WI38 (cell line): ENCODE data around the gene AGFG1.

Experiments
- H3K4me3 ChIP-seq: 2 replicates; pipeline ENCODE4 v1.5.1; 2011; ENCODE audit warnings: low read depth, mild to moderate bottlenecking, control low read depth, low read length
- TF ChIP-seq, protein P1 (sequence below): IDR thresholded peaks from 2 replicates; pipeline ENCODE4 v1.5.1; 2012; ENCODE audit warnings: low read depth, mild to moderate bottlenecking, control low read depth, low read length

The AGFG1 gene, protein sequence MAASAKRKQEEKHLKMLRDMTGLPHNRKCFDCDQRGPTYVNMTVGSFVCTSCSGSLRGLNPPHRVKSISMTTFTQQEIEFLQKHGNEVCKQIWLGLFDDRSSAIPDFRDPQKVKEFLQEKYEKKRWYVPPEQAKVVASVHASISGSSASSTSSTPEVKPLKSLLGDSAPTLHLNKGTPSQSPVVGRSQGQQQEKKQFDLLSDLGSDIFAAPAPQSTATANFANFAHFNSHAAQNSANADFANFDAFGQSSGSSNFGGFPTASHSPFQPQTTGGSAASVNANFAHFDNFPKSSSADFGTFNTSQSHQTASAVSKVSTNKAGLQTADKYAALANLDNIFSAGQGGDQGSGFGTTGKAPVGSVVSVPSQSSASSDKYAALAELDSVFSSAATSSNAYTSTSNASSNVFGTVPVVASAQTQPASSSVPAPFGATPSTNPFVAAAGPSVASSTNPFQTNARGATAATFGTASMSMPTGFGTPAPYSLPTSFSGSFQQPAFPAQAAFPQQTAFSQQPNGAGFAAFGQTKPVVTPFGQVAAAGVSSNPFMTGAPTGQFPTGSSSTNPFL

DNA sequence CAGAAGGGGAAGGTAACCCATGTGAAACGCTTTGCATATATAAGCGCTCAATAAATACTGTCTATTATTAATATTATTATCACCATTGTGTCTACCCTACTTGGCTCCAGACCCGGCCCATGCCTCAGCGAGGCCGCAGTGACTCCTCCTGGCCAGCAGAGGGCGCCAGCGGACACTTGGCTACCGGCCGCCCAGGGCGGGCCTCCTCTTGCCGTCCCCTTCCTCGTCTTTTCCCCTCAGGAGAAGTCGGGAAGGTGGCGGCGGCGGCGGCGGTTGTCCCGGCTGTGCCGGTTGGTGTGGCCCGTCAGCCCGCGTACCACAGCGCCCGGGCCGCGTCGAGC, at the start of gene AGFG1:
Gene AGFG1 (plus strand): TSS at position 233 of the 341 bp plus-strand sequence. CDS start 266 bp downstream, outside the sequence.
- peak within 1 kb of the TSS; percentile 66 for H3K4me3 ChIP-seq
- TF ChIP-seq, protein P1, sequence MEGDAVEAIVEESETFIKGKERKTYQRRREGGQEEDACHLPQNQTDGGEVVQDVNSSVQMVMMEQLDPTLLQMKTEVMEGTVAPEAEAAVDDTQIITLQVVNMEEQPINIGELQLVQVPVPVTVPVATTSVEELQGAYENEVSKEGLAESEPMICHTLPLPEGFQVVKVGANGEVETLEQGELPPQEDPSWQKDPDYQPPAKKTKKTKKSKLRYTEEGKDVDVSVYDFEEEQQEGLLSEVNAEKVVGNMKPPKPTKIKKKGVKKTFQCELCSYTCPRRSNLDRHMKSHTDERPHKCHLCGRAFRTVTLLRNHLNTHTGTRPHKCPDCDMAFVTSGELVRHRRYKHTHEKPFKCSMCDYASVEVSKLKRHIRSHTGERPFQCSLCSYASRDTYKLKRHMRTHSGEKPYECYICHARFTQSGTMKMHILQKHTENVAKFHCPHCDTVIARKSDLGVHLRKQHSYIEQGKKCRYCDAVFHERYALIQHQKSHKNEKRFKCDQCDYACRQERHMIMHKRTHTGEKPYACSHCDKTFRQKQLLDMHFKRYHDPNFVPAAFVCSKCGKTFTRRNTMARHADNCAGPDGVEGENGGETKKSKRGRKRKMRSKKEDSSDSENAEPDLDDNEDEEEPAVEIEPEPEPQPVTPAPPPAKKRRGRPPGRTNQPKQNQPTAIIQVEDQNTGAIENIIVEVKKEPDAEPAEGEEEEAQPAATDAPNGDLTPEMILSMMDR, result peak; percentile 93

DNA sequence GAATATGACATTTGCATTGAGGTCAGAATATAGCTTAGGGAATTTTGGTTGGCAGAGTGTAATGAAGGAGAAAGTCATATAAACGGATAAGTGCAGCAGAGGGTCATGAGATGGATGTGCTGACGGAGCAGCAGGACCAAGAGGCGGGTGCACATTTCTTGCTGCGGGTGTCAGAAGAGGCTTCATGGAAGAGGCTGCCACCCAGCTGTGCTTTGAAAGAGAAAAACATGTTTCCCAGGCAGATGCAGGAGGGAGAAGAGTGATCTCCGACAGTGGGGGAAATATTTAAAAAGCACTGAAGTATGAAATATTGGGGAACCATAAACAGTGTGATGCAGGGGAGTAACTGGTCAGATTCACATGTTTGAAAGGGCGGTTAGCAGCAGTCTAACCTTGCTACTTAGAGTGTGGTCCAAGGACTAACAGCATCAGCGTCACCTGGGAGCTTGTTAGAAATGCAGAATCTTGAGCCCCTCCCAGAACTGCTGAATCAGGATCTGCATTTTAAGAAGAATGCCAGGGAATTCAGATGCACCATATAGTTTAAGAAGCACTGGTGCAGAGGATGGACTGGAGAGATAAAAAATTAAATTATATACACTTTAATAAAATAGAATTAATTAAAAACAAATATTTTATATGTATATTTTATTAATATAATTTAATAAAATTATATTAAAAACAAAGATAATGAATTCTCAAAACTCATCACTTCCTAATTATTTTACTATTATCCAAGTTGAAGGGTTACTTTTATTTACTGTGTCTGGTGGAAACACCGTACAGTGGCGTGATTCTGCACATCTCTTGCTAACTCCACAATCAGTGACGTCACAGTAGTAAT, 48.1 kb upstream of the AGFG1 start:
- TF ChIP-seq, protein P1, result no peak
- no peak overlapping the region for H3K4me3 ChIP-seq

DNA sequence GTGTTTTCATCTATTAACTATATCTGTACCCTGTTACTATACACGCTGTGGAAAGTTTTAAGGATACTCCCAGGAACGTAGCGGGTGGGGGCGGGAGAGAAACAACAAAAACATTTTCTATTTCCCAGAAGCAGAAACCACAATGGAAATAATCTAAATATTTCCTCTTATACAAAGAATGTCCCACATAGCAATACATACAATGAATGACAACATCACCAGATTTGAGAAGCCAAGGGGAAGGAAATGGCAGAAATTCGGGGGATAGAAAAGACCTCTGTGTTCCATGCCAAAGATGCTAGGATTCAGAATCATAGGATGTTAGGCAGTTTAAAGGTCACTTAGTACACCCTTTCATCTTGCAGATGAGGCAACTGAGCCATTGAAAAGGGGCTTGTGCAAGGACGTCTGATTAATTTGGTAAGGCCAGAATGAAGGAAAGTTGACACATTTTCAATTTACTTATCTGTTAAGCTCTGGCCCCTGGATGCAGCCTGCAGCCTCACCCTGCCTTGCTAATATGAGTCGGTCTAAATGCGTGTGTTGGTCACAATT, 43.1 kb upstream of the AGFG1 start:
- TF ChIP-seq, protein P1, result no peak
- H3K4me3 ChIP-seq, result no peak overlapping the region

DNA sequence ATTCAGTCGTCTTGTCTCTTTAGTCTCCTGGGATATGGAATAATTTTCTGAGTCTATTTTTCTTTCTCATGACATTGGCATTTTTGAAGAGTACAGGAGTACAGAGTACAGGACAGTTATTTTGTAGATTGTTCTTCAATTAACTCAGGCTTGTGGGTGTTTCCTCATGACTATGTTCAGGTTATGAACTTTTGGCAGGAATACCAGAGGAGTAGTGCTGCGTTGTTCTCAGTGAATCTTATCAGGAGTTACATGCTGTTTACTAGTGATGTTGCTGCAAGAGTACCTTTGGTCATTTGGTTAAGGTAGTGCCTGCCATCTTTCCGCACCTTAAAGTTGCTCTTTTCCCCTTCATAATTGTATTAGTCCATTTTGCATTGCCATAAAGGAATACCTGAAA, 41.3 kb upstream of the AGFG1 start:
- no peak overlapping the region for H3K4me3 ChIP-seq
- TF ChIP-seq, protein P1, result no peak

DNA sequence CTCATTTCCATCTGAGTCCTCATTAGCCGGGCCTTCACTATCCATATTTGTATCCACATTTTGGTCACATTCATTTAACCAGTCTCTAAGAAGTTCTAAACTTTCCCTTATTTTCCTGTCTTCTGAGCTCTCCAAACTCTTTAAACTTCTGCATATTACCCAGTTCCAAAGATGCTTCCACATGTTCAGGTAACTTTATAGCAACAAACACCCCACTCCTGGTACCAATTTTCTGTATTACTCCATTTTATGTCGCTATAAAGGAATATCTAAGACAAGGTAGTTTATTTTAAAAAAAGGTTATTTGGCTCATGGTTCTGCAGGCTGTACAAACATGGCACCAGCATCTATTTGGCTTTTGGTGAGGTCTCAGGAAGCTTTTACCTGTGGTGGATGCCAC, 38.8 kb upstream of the AGFG1 start:
- TF ChIP-seq, protein P1, result no peak
- H3K4me3 ChIP-seq, result no peak overlapping the region

DNA sequence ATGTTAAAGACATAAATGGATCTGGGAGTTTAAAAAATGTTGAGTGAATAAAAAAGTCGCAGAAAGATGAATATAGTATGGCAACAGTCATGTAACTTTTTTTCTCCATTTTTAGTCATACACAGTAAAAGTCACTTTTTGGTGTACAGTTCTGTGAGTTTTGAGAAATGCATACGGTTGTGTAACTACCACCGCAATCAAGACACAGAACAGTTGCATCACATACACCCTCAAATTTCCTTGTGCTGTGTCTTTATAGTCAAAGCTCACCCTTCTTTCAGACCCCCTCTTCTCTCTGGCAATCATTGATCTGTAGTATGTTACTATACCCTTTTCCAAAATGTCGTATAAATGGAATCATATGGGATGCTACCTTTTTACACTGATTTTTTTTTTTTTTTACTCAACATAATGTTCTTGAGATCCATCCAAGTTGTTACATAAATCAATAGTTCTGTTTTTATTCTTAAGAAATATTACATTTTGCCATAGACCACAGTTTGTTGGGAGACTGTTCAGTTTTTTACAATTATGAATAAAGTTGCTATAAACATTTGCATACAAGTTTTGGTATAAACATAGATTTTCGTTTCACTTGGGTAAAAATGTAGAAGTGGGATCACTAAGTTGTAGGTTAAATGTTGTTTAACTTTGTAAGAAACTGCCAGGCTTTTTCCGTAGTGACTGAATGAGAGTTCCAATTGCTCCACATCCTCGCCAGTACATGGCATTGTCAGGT, 35.4 kb upstream of the AGFG1 start:
- TF ChIP-seq, protein P1, result no peak
- H3K4me3 ChIP-seq, result no peak overlapping the region
